ENCODE measurements around the gene GPATCH8. TPM values are rescaled to one million over a fixed set of nuclear protein-coding genes. Genes with fewer than 3 reads are reported as not detected.

The GPATCH8 gene
- polyA plus RNA-seq, 1 of the 3 experiments (the other 2 are of a cell fraction), result 12.7 TPM

GRCh38 chr17:44540246-44541084 is 37.3 kb upstream of the GPATCH8 start:
- H3K36me3 ChIP-seq (replicated peaks in 1 of 2; ENCODE audit: control insufficient read depth in 1 of 2, insufficient read depth in 2 of 2, low read length in 1 of 2), result no peaks in the 10 kb centered on the region
- H3K9me2 ChIP-seq, result no peaks in the 10 kb centered on the region
- CTCF ChIA-PET, result interaction anchor here (0.6 to 1.4 kb wide), 5 partner anchors 8 to 137 kb away, joined by 3 to 4 read pairs (median 4); no protein-coding TSS in a partner anchor
- no peaks in the 10 kb centered on the region for H3K79me2 ChIP-seq (ENCODE audit: insufficient read depth)
- H3K4me3 ChIP-seq (ENCODE audit: low read depth in 2 of 2, low read length in 1 of 2), result no peak overlapping the region
- no peak overlapping the region for H3K27ac ChIP-seq (ENCODE audit: low read depth in 2 of 2, low read length in 1 of 2)
- no peaks in the 10 kb centered on the region for H3K9me3 ChIP-seq
- no peaks in the 10 kb centered on the region for H4K20me1 ChIP-seq (ENCODE audit: insufficient read depth)
- H3F3A ChIP-seq (replicated peaks; ENCODE audit: insufficient read depth), result peaks cover 26% of the 10 kb centered on the region
- 96% methylated on average over 11 of the region's 11 CpGs for WGBS (ENCODE audit: low lambda C conversion rate)
- POLR2A ChIA-PET, result interaction anchor here (0.7 kb wide), 1 partner anchor 80 kb away, joined by 3 read pairs; no protein-coding TSS in a partner anchor
- DNase-seq, result no peak
- no peak overlapping the region for H2AFZ ChIP-seq (ENCODE audit: low read depth)
- H3K9ac ChIP-seq, result no peak overlapping the region
- peaks cover 10 to 36% of the 10 kb centered on the region in 2 experiments; a peak in 3 of 4 replicates for H3K4me1 ChIP-seq (ENCODE audit: control insufficient read depth in 1 of 2, insufficient read depth in 2 of 2, low read depth in 1 of 2, low read length in 1 of 2)
- H3K27me3 ChIP-seq (ENCODE audit: insufficient read depth), result no peaks in the 10 kb centered on the region
- TF ChIP-seq RFX5 (IDR thresholded peaks at IDR 0.05; ENCODE audit: low read length) (no peak), RXRA (IDR thresholded peaks at IDR 0.05; ENCODE audit: borderline replicate concordance, low read depth) (no peak), USF2 (IDR thresholded peaks at IDR 0.05; ENCODE audit: borderline replicate concordance, low read depth, low read length) (no peak), ELF1 (IDR thresholded peaks at IDR 0.05) (no peak), IRF3 (IDR thresholded peaks at IDR 0.05; ENCODE audit: low read depth, low read length) (no peak), CTCF (IDR thresholded peaks at IDR 0.05) (no peak), FOXM1 (IDR thresholded peaks at IDR 0.05; ENCODE audit: low read depth) (no peak), CHD2 (IDR thresholded peaks at IDR 0.05; ENCODE audit: low read length, partially characterized antibody) (no peak), POLR2AphosphoS5 (IDR thresholded peaks at IDR 0.05; ENCODE audit: low read depth, low read length) (no peak), ZBTB33 (IDR thresholded peaks at IDR 0.05; ENCODE audit: borderline replicate concordance, low read depth) (no peak), MAX (IDR thresholded peaks at IDR 0.05; ENCODE audit: low read depth) (no peak), RCOR1 (IDR thresholded peaks at IDR 0.05; ENCODE audit: low read length) (no peak), TCF12 (IDR thresholded peaks at IDR 0.05) (no peak), GABPA (IDR thresholded peaks at IDR 0.05; ENCODE audit: low read depth) (no peak), MEF2A (IDR thresholded peaks at IDR 0.05; ENCODE audit: borderline replicate concordance, low read depth) (no peak), FOSL2 (IDR thresholded peaks at IDR 0.05; ENCODE audit: borderline replicate concordance, low read depth) (no peak)
- H3K4me2 ChIP-seq, result no peak overlapping the region
